ENCODE data around the gene HS1BP3.

Gene HS1BP3

DNA sequence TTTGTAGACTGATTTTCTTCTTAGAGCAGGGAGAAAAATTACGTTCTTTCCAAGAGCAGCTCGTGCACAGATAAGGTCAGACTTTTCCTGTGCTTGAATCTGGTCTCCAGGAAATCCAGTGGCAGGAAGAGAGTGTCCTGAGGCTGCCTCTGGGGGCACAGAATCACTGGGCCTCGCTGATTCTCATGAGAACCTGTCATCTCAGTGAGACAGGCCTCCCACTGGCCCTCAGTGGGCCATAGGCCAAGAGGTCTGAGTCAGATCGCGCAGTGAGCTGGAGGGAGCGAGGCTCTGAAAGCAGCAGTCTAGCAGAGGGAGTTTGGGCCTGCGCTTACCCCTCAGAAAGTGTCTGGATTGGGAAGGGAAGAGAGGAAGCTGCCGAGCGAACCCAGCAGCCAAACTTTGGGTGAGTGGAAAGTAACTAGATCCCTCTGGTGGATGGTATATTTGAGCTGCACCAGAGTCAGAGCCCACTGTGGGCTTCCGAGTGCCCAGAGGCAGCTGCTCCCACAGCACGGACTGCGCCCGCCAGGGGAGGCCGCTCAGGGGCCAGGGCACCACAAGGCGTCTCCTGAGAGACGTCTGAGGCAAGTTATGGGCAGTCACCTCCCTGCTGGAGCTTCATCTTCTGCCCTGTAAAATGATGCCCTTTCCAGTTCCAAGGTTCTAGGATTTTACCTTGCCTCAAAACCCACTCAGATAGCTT is 24.2 kb upstream of the HS1BP3 start:
- no peak for DNase-seq

DNA sequence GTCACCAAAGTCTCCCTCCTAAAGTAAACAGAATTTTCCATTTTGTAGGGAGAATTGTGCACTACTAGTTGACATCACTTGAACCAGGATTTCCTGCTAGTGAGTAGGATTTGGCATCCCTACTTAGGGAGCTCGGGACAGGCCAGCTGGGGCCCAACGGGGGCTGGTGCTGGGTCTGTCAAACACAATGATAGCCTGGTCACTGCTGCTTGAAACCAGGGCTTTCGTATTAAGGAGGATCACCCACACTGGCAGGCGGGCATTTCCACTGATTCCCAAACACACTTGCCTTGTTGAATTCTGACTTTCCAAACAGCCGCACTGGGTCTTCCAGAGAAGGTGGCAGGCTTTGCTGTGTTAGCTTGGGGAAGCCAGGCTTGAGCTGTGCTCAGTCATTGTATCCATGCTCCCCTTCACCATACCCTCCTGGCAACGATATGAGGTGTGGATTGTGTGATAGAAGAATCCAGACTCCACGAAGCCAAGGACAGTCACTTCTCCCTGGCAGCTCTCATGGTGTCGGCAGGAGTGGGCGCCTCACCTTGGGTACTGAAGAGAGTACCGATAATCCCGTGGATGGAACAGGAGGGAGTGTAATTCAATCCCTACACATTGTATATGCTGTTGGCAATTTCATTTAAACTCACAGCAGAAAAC is 23.5 kb upstream of the HS1BP3 start:
- no peak for DNase-seq

DNA sequence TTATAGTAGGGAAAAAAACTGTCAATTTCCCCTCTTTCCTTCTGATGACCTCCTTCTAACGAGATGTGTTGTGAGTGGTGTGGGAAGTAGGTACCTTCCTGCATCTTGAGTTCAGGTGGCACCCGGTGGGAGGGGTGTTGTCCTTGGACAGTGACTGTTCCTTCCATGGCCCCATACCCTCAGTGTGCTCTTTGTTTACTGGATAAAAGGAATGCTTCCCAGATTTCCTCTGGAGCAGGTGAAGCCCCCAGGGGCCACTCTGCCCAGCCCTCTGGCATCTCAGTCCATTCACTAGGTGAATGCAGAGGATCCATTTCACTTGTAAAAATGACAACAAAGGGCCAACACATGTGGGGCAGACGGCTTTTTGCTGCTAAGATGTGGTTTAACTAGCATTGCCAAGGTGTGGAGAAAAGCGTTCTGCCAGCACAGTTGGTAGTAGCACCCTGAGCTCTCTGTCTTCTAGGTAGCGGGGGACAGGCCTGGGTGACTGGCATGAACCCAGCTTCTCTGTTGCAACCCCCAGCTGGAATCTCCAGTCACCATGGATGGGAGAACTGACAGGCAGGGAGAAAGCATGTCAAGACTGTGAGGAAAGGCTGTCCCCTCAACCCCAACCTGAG is 22.9 kb upstream of the HS1BP3 start:
- no peak for DNase-seq

DNA sequence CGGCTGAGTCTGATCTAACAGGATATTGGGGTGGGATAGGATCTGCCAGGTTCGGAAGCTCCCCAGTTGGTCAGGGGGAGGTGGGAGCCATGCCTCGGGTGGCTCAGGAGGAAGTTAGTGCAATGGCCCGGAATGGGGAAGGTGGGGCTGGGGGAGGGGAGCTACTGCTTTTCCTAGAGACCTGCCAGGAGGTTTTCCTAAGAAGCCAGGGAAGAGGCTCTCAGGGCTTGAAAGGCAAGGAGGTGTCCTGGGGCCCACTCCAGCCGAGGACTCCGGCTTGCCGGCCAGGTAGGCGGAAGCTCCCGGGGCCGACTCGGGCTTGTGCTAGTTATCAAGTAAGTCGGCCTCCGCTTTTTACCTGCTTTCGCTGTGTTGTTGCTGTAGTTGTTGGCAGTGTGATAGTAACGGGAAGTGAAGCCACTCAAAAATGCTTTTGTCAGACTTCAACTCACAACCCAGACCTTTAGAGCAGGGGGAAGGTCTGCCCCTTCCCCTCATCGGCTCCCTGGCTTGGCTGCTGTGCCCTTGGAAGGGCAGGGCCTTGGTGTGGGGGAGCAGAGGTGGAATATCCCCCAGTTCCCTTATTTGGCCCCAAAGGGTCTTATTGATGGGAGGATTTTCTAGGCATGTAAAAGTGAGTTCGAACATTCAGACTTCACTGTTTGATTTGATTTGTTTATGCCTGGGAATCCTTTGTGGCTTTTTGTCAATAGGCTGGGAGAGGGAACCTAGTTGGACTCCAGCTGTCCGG is 21.5 kb upstream of the HS1BP3 start:
- DNase-seq = no peak

DNA sequence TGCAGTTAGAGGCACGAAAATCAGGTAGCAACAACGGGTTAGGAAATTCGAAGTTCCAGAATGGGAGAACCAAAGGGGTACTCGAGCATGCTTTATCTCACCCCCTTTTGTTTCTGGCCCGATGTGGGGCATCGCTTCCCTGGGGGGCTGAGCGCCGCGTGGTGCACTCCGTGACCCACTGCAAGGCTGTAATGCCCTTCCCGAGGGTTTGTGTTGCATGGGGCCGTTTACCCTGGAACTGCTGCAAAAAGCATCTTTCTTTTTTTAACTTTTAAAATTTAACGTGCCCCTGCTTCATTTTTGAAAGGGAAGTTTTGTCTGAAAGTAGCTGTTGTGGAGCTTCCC is 20.8 kb upstream of the HS1BP3 start:
- no peak for DNase-seq

DNA sequence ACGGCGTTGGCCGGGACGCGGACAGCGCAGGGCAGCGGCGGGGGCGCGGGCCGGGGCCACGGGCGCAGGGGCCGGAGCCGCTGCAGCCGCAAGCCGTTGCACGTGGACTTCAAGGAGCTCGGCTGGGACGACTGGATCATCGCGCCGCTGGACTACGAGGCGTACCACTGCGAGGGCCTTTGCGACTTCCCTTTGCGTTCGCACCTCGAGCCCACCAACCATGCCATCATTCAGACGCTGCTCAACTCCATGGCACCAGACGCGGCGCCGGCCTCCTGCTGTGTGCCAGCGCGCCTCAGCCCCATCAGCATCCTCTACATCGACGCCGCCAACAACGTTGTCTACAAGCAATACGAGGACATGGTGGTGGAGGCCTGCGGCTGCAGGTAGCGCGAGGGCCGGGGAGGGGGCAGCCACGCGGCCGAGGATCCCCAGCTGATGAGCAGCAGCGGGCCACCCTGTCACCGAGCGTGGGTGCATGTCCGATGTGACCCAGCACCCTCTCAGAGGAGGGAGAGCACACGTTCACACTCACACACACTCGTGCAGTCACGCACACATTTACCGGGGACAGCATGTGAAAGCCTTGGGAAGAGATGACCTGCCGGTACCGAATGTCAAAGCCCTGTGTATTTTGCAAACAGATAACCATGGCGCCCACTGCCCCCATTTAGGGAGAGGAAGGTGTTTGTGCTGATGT is 20.3 kb upstream of the HS1BP3 start:
- no peak for DNase-seq

DNA sequence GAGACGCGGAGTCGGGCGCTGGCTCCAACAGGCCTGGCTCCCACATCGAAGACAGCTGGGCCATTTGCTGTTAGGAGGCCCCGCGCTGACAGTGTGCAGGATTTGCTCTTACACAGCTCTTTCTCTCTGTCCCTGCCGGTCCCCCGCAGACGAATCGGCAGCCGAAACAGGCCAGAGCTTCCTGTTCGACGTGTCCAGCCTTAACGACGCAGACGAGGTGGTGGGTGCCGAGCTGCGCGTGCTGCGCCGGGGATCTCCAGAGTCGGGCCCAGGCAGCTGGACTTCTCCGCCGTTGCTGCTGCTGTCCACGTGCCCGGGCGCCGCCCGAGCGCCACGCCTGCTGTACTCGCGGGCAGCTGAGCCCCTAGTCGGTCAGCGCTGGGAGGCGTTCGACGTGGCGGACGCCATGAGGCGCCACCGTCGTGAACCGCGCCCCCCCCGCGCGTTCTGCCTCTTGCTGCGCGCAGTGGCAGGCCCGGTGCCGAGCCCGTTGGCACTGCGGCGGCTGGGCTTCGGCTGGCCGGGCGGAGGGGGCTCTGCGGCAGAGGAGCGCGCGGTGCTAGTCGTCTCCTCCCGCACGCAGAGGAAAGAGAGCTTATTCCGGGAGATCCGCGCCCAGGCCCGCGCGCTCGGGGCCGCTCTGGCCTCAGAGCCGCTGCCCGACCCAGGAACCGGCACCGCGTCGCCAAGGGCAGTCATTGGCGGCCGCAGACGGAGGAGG is 19.6 kb upstream of the HS1BP3 start:
- DNase-seq = no peak

DNA sequence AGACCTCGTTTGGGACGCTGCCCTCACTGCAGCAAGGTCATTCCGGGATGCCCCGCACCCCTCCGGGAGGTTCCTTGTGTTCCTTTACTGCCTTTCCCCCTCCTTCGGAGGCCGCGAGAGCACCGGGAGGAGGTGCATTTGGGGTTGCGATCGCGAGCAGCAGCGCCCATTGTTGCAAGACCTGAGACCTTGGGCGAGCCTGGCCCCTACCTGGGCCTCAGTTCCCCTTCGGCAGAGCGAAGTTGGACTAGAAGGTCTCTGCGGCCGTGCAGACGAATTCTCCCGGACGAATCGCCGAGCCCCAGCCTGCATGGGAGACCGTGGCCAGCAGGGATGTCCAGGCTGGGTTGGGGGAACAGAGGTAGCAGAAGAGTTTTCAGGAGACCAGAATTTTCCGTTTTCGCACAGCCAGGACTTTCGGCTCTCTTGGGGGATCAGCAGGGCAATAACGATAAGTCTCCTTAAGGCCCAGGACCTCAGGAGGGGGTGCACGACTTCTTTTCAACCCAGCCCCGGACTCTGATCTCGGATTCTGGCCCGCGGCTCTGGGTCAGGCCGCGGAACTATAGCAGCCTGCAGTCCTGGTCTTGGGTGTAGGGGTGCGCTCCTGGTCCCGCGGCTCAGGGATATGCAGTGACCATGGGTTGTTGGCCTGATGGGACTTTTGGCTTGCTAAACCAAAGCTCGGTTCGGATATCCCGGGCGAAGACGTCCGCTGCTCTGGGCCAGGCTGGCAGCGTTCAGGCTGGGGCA is 18.8 kb upstream of the HS1BP3 start:
- DNase-seq = no peak

DNA sequence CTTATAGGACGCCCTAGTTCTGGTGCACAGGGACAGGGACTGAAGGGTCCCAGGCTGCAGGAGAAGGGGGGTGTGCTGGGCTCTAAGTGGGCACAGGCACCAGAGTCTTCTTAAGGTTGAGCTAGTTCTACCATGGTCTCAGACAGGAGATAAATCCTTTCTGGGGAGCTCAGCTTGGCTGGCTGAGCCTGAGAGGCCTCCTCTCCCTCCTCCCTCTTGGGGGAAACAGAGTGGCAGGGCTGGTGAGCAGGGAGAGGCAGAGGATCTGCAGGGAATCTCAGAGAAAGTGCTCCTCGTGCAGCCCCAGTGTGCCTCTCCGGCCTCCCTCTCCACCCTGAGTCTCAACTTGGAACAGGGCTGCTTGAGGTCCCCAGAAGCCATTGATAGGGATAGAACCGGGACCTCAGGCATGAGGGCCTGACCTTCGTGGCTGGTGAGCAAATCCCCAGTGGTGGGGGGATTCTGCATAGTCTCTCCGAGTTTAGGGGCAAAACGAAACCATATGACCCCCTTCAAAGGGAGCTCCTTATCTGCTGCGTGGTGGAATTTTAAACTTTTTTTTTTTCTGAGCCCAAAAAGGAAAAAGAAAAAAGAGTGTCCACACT is 18.1 kb upstream of the HS1BP3 start:
- no peak for DNase-seq

DNA sequence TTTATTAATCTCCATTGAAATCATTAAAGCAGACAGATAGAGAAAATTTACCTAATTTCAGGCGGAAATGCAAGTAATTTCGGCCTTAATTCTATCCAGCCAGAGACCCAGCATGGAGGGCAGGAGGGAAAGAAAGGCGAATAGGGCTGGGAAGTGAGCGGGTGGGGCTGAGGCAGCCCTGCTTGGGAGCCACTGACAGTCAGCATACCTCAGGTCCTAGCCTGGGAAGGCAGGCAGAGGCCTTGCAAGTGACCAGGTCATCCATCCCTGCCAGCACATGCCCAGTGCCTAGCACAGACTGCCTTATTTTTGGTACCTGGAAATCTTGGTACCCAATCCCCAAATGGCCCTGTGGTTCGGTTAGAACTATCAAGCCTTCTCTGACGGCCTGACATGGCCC is 17.6 kb upstream of the HS1BP3 start:
- no peak for DNase-seq

DNA sequence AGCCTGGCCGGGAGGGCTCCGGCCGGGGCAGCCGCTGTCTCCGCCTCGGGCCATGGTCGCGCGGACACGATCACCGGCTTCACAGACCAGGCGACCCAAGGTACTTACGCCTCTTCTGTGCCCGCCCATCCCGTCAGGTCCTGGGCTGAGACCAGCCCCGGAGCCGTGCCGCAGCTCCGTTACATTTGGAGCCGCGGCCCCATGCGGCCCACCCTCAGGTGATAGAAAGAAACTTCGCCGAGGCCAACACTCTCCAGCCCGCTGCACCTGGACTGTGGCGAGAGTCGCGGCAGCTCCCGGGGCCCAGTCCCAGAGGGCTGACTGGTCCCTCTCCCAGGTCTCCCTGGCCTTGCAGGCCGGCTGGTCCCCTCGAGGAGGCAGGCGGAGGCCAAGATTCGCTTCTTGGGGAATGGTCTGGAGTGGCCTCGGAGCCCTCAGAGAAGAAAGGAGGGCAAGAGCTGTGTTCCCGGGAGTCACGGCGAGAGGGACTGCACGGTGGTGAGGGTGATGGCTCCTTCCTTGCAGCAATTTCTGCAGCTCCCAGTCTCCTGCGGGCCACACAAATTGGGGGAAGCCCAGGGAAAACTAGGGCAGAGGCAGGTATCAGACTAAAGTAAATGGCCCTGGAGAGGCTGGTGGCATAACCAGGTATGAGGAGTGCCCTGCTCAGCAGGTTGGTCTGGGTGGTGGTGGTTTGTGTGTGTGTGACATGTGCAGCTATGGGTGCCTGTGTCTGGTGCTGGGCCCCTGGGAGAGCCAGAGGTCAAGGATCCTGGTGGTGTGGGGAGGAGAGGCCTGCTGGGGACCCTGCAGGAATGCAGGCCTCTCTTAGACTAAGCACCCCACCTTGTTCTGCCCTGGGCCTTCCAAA is 16.9 kb upstream of the HS1BP3 start:
- no peak for DNase-seq

DNA sequence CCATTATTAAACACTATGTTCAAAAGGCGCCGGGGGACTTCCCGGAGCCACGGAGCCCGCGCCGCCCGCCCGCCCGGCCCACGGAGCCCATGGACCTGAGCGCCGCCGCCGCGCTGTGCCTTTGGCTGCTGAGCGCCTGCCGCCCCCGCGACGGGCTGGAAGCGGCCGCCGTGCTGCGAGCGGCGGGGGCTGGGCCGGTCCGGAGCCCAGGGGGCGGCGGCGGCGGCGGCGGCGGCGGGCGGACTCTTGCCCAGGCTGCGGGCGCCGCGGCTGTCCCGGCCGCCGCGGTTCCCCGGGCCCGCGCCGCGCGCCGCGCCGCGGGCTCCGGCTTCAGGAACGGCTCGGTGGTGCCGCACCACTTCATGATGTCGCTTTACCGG is 16.2 kb upstream of the HS1BP3 start:
- peak in 1 of 2 donors; percentile 29 for DNase-seq

DNA sequence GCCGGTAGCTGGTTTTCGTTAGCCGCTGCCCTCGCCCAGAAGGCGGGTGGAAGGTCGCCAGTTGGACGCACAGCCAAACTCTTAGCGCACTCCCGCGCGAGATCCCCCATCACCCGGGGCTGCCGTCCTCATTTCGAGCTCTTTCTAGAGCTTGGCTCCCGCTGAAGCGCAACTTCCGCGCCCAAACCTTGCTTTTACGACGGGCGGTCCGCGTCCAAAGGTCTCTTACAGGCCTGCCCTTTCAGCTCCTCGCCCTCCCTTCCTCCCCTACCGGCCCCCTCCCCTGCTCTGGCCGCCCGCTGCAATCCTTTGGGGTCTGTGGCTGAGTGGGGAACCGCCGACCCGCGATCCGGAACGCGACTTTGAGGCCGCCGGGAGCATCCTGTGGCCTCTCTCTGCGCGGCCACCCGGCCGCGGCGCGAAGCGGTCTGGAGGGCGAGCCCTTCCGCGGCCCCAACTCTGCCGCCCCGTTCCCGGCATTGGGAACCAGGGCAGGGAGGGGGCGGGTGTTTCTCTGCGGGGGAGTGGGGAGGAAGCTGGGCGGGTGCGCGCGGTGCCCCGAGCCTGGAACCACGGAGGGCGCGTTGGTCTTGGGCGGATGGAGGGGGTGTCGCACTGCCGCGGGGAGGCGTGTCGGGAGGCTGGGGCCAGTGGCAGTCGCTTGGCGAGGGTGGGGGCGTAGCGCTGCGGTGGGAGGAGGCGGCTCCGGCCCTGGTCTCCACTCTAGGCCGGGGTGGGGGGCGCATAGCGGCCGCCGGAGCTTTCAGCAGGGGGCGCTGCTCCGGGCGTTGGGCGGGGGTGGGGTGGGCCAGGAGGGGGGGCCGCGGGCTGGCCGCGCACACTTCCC is 15.6 kb upstream of the HS1BP3 start, which contains the start of gene GDF7:
Gene GDF7 (plus strand): TSS at position 841 of the 847 bp plus-strand sequence. CDS start 96 bp downstream, outside the sequence.
- DNase-seq = peak; percentile 30 to 32

DNA sequence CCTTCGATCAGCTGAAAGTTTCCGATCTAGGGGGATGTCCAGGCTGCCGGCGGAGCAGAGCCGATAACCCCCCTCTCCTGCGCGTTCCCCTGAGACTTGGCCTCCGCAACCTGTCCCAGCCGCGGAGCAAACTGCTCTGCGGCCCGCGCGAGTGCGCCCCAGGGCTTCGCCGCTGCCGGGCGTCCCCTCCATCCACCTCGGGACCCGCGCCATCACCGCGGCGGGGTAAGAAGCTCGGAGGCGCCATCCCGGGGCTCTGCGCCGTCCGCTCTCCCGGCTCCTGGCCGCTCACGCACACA is 15.1 kb upstream of the HS1BP3 start:
- DNase-seq = no peak

DNA sequence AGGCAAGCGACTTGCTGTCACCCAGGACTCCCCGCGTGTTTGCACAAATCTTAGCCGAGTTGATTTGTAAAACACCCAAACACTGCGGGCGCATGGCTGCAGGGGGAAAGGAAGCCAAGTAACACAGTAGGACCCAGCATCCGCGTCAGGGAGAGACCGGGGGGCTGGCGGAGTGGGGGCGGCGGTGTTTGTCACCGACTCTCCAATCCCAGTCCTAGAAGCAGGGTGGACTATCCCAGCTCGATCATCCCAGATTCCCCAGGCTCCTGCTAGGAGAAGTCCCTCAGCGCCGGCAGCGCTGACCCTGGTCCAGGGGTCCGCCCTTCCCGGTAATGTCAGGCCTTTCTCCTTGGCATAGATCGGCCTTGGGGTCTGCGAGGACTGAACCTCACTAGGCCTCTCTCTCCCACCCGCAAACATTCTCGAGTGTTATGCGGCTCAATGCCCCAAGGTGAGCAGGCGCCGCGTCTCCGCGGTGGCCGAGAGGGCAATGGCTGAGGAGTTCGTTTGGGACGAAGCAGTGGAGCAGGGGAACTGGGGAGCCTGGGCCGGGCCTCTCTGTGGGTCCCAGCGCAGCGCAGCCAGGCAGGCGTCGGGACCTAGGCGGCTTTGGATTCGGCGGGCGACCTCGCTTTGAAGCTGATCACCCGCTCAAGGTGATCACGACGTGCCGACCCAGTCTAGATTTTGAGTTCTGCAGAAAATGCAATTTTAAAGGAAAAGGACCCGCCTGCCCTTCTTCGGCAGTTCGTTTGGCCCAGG is 14.5 kb upstream of the HS1BP3 start:
- no peak for DNase-seq

DNA sequence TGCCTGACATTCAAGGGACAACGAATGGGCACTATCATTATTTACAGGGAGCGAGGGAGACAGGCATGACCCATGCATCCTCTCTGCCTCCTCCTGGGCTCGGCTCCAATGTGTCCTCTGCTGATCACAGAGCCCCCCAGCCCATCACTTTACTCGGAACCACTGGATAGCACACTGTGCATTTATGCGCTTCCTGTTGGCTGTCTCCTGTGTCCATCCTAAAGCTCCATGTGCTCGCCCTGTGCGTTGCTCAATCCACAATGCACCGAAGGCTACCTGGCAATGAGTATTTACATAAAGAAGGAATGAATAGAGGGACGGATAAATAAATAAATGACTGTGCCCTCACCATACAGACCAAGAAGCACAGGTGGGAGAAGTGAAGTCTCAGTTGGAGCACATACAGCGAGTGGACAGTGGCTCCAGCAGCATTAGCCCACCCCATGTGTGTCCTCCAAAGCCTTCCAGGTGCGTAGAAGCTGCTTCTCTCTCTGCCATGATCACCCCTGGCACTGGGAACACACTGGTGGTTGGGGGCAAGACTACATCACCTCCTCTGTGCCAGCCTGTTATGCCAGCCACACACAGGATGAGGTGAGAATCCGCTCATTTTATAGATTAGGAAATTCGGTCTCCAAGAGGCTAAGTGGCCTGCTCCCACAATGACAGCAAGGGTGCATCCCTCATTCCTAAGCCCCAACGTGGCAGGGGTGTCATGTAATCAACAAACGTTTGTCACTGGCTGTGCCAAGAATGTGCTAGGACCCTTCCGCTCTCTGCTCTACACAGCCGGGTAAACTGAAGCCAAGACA is 13.7 kb upstream of the HS1BP3 start:
- DNase-seq = no peak

DNA sequence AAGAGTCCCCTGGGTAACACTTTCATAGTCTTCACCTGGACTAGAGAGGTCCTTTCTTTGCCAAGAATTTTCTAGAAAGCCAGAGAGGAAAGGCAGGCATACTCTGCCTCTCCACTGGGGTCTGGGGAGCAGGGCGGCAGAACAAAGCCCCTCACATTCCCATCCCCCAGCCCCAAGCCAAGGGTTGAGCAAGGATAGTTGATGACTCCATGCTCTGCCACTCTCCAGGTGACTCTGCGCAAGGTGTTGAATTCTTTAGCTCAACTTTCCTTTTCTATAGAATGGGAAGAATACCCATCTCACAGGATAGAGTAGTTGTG is 13.1 kb upstream of the HS1BP3 start:
- no peak for DNase-seq
